IPS-20b (cell line): ENCODE results near the gene TMEM220.

Experiments
- H3K27ac ChIP-seq: one replicate; pipeline ENCODE4 v1.5.1; 2013; ENCODE audit warnings: low read length
- H3K27me3 ChIP-seq: 2 replicates; pipeline ENCODE4 v1.6.1; 2013; ENCODE audit warnings: mild to moderate bottlenecking, low read length, inconsistent platforms; ENCODE audit not compliant: insufficient read depth
- H3K36me3 ChIP-seq: 2 replicates; pipeline ENCODE4 v1.6.1; 2013; ENCODE audit warnings: low read depth, mild to moderate bottlenecking, inconsistent platforms, low read length, moderate library complexity; ENCODE audit not compliant: insufficient read depth
- H3K4me1 ChIP-seq: 2 replicates; pipeline ENCODE4 v1.6.1; 2013; ENCODE audit warnings: mild to moderate bottlenecking, control low read depth, inconsistent platforms, low read length, moderate library complexity; ENCODE audit not compliant: insufficient read depth
- H3K4me3 ChIP-seq: 2 replicates; pipeline ENCODE4 v1.5.1; 2013; ENCODE audit warnings: mild to moderate bottlenecking, low read length, inconsistent platforms
- H3K9ac ChIP-seq: 2 replicates; pipeline ENCODE4 v1.6.1; 2013; ENCODE audit warnings: low read depth, mild to moderate bottlenecking, inconsistent platforms, low read length, moderate library complexity
- H3K9me3 ChIP-seq: 2 replicates; pipeline ENCODE4 v1.6.1; 2013; ENCODE audit warnings: mild to moderate bottlenecking, low read depth, low read length, inconsistent platforms; ENCODE audit not compliant: insufficient read depth

The TMEM220 gene

GRCh38 chr17:10687499-10687898, 42.3 kb downstream of the TMEM220 start:
- H3K9me3 ChIP-seq, result no peaks in the 10 kb centered on the region
- no peaks in the 10 kb centered on the region for H3K27me3 ChIP-seq
- H3K9ac ChIP-seq, result no peak overlapping the region
- H3K27ac ChIP-seq, result no peak overlapping the region
- H3K36me3 ChIP-seq, result peaks cover 93% of the 10 kb centered on the region
- H3K4me3 ChIP-seq, result no peak overlapping the region
- H3K4me1 ChIP-seq, result no peaks in the 10 kb centered on the region

GRCh38 chr17:10683853-10684252, 46.0 kb downstream of the TMEM220 start:
- no peaks in the 10 kb centered on the region for H3K9me3 ChIP-seq
- H3K27ac ChIP-seq, result no peak overlapping the region
- H3K9ac ChIP-seq, result no peak overlapping the region
- H3K27me3 ChIP-seq, result no peaks in the 10 kb centered on the region
- no peak overlapping the region for H3K4me3 ChIP-seq
- peaks cover 94% of the 10 kb centered on the region for H3K36me3 ChIP-seq
- no peaks in the 10 kb centered on the region for H3K4me1 ChIP-seq

- H3K4me3 ChIP-seq, result no peak overlapping the region
- H3K27me3 ChIP-seq, result no peaks in the 10 kb centered on the region
- no peaks in the 10 kb centered on the region for H3K9me3 ChIP-seq
- no peaks in the 10 kb centered on the region for H3K4me1 ChIP-seq
- no peak overlapping the region for H3K9ac ChIP-seq
- H3K27ac ChIP-seq, result no peak overlapping the region
- H3K36me3 ChIP-seq, result peaks cover 93% of the 10 kb centered on the region
Measured at GRCh38 chr17:10681866-10682446, 47.9 kb downstream of the TMEM220 start.

GRCh38 chr17:10674704-10675103, 55.1 kb downstream of the TMEM220 start:
- Histone ChIP-seq H3K27me3 (no peaks in the 10 kb centered on the region), H3K4me3 (no peak overlapping the region), H3K4me1 (no peaks in the 10 kb centered on the region), H3K36me3 (peaks cover 40% of the 10 kb centered on the region), H3K27ac (no peak overlapping the region), H3K9me3 (no peaks in the 10 kb centered on the region), H3K9ac (no peak overlapping the region)

- peaks cover 28% of the 10 kb centered on the region for H3K36me3 ChIP-seq
- no peak overlapping the region for H3K9ac ChIP-seq
- H3K27ac ChIP-seq, result no peak overlapping the region
- no peaks in the 10 kb centered on the region for H3K9me3 ChIP-seq
- no peak overlapping the region for H3K4me3 ChIP-seq
- H3K4me1 ChIP-seq, result no peaks in the 10 kb centered on the region
- H3K27me3 ChIP-seq, result no peaks in the 10 kb centered on the region
Measured at GRCh38 chr17:10673312-10673711, 56.5 kb downstream of the TMEM220 start.

GRCh38 chr17:10668775-10669174, 61.0 kb downstream of the TMEM220 start:
- Histone ChIP-seq H3K27ac (no peak overlapping the region), H3K9me3 (no peaks in the 10 kb centered on the region), H3K4me3 (no peak overlapping the region), H3K36me3 (no peaks in the 10 kb centered on the region), H3K27me3 (no peaks in the 10 kb centered on the region), H3K9ac (no peak overlapping the region), H3K4me1 (no peaks in the 10 kb centered on the region)

GRCh38 chr17:10666906-10667305, 62.9 kb downstream of the TMEM220 start:
- Histone ChIP-seq H3K9me3 (no peaks in the 10 kb centered on the region), H3K4me3 (no peak overlapping the region), H3K27me3 (no peaks in the 10 kb centered on the region), H3K9ac (no peak overlapping the region), H3K4me1 (no peaks in the 10 kb centered on the region), H3K27ac (no peak overlapping the region), H3K36me3 (no peaks in the 10 kb centered on the region)

- H3K4me3 ChIP-seq, result no peak overlapping the region
- H3K27me3 ChIP-seq, result no peaks in the 10 kb centered on the region
- no peak overlapping the region for H3K27ac ChIP-seq
- H3K4me1 ChIP-seq, result no peaks in the 10 kb centered on the region
- no peak overlapping the region for H3K9ac ChIP-seq
- H3K36me3 ChIP-seq, result no peaks in the 10 kb centered on the region
- H3K9me3 ChIP-seq, result no peaks in the 10 kb centered on the region
Measured at GRCh38 chr17:10664571-10664970, 65.3 kb downstream of the TMEM220 start.
